Skeletal muscle tissue (tissue), 4 donors: ENCODE results near the gene NR2F1. TPM values are rescaled to one million over a fixed set of nuclear protein-coding genes. Genes with fewer than 3 reads are reported as not detected.
A peak's percentile ranks its signal among the peaks of the same experiment; 100 is the strongest.

Experiments used
- H3K27ac ChIP-seq: one replicate; pipeline ENCODE4 v1.7.0; 2013; ENCODE audit warnings: mild to moderate bottlenecking, low read depth, low read length, inconsistent platforms
- H3K27me3 ChIP-seq, 3 donors: one replicate each; pipeline ENCODE4 v1.7.0; 2013; ENCODE audit warnings: low read length in 3 of 3; ENCODE audit not compliant: control insufficient read depth in 3 of 3, insufficient read depth in 3 of 3
- H3K36me3 ChIP-seq, 3 donors: one replicate each; pipeline ENCODE4 v1.7.0; 2013; ENCODE audit warnings: low read length in 3 of 3; ENCODE audit not compliant: control insufficient read depth in 3 of 3, insufficient read depth in 3 of 3
- H3K4me1 ChIP-seq, 3 donors: one replicate each; pipeline ENCODE4 v1.7.0; 2013; ENCODE audit warnings: low read length in 3 of 3, mild to moderate bottlenecking in 3 of 3; ENCODE audit not compliant: control insufficient read depth in 3 of 3, insufficient read depth in 3 of 3
- H3K4me3 ChIP-seq, 3 donors: one replicate each; pipeline ENCODE4 v1.7.0; 2013; ENCODE audit warnings: low read length in 3 of 3
- H3K9ac ChIP-seq, 3 donors: one replicate each; pipeline ENCODE4 v1.7.0; 2013; ENCODE audit warnings: low read length in 3 of 3, mild to moderate bottlenecking in 3 of 3, moderate library complexity in 2 of 3, low read depth in 1 of 3
- H3K9me3 ChIP-seq, 3 donors: one replicate each; pipeline ENCODE4 v1.7.0; 2013; ENCODE audit warnings: low read length in 3 of 3; ENCODE audit not compliant: control insufficient read depth in 3 of 3
- total RNA-seq: library from RNA; depleted of rRNA; stranded (reverse); fragments of >200 nt; gene quantifications from one replicate; pipeline ENCODE4 v1.2.3, GENCODE V29; 2014
- donor health status: Osteomylitis.

Gene NR2F1
- total RNA-seq, 1 donor from 2014 or later: 4.2 TPM

- H3K36me3 ChIP-seq: no peaks in the 10 kb centered on the region
- peak overlapping the region; percentile 68 to 81 (median 69) for H3K4me3 ChIP-seq
- H3K27me3 ChIP-seq: peaks cover 23 to 66% (median 51%) of the 10 kb centered on the region in 3 donors
- H3K9me3 ChIP-seq: peaks cover 0 to 2% (median 0%) of the 10 kb centered on the region in 3 donors
- H3K9ac ChIP-seq: peak overlapping the region in 2 of 3 donors; percentile 57
- no peak overlapping the region for H3K27ac ChIP-seq
- H3K4me1 ChIP-seq: peaks cover 15 to 19% (median 15%) of the 10 kb centered on the region in 3 donors
Measured at GRCh38 chr5:93585041-93585766, 2.2 kb downstream of the NR2F1 start.

GRCh38 chr5:93585767-93586385 is 2.9 kb downstream of the NR2F1 start:
- Histone ChIP-seq H3K9ac (no peak overlapping the region), H3K27ac (no peak overlapping the region), H3K4me3 (peak overlapping the region in 2 of 3 donors; percentile 33 to 69), H3K27me3 (peaks cover 23 to 60% (median 44%) of the 10 kb centered on the region in 3 donors), H3K36me3 (no peaks in the 10 kb centered on the region), H3K9me3 (peaks cover 0 to 2% (median 0%) of the 10 kb centered on the region in 3 donors), H3K4me1 (peaks cover 9 to 13% (median 9%) of the 10 kb centered on the region in 3 donors)

- H3K4me1 ChIP-seq: peaks cover 3 to 13% (median 4%) of the 10 kb centered on the region in 3 donors
- H3K27ac ChIP-seq: no peak overlapping the region
- H3K4me3 ChIP-seq: no peak overlapping the region
- no peaks in the 10 kb centered on the region for H3K36me3 ChIP-seq
- no peak overlapping the region for H3K9ac ChIP-seq
- peaks cover 0 to 2% (median 0%) of the 10 kb centered on the region in 3 donors for H3K9me3 ChIP-seq
- H3K27me3 ChIP-seq: peaks cover 23 to 61% (median 41%) of the 10 kb centered on the region in 3 donors
Measured at GRCh38 chr5:93586736-93587596, 3.9 kb downstream of the NR2F1 start.

DNA sequence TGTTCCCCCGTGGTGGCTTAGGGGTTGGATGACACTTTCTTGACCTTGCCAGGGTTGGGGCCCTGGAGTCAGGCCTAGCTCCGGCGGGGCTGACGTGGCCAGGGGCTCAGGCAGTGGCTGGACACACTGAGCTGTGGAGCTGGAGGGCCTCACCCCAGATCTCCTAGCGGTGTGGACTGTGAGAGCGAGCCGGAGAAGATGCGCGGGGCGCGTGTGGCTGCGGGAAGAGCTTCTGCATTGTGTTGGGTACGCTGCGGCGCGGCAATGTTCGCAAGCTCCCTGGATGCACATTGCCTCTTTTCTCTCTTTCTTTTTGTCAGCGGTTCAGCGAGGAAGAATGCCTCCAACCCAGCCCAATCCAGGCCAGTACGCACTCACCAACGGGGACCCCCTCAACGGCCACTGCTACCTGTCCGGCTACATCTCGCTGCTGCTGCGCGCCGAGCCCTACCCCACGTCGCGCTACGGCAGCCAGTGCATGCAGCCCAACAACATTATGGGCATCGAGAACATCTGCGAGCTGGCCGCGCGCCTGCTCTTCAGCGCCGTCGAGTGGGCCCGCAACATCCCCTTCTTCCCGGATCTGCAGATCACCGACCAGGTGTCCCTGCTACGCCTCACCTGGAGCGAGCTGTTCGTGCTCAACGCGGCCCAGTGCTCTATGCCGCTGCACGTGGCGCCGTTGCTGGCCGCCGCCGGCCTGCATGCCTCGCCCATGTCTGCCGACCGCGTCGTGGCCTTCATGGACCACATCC is 4.8 kb downstream of the NR2F1 start:
- peaks cover 3 to 10% (median 4%) of the 10 kb centered on the region in 3 donors for H3K4me1 ChIP-seq
- no peak overlapping the region for H3K27ac ChIP-seq
- peaks cover 0 to 2% (median 0%) of the 10 kb centered on the region in 3 donors for H3K9me3 ChIP-seq
- H3K4me3 ChIP-seq: no peak overlapping the region
- H3K36me3 ChIP-seq: no peaks in the 10 kb centered on the region
- H3K9ac ChIP-seq: no peak overlapping the region
- peaks cover 20 to 56% (median 36%) of the 10 kb centered on the region in 3 donors for H3K27me3 ChIP-seq

- Histone ChIP-seq H3K4me1 (peaks cover 2 to 4% (median 3%) of the 10 kb centered on the region in 3 donors), H3K27ac (no peak overlapping the region), H3K36me3 (no peaks in the 10 kb centered on the region), H3K9ac (no peak overlapping the region), H3K27me3 (peaks cover 22 to 53% (median 31%) of the 10 kb centered on the region in 3 donors), H3K9me3 (peaks cover 0 to 2% (median 0%) of the 10 kb centered on the region in 3 donors), H3K4me3 (no peak overlapping the region)
Measured at GRCh38 chr5:93588352-93589151, 5.5 kb downstream of the NR2F1 start.

GRCh38 chr5:93589152-93589828 is 6.3 kb downstream of the NR2F1 start:
- Histone ChIP-seq H3K9me3 (peaks cover 0 to 2% (median 0%) of the 10 kb centered on the region in 3 donors), H3K4me1 (peaks cover 0 to 4% (median 3%) of the 10 kb centered on the region in 3 donors), H3K4me3 (no peak overlapping the region), H3K9ac (no peak overlapping the region), H3K27ac (no peak overlapping the region), H3K27me3 (peaks cover 25 to 53% (median 32%) of the 10 kb centered on the region in 3 donors), H3K36me3 (no peaks in the 10 kb centered on the region)

DNA sequence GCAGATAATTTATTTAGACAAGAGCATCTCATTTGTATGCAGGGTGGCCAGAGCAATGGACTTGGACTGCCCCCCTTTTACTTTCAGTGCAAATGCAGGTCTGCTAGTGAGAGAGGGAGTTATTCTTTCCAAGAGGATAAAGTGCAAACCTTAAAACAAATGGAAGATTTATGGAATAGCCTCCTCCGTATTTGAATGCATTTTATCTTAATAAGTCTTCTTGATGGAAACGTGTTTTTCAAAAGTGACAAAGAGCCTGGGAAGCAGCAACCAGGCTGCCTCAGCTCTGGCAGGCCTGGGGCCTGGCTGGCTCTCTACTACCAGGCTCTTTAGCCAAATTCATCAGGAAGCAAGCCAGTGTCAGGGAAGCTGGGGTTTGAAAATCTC is 6.8 kb downstream of the NR2F1 start:
- H3K4me1 ChIP-seq: peaks cover 0 to 4% (median 3%) of the 10 kb centered on the region in 3 donors
- H3K27ac ChIP-seq: no peak overlapping the region
- no peak overlapping the region for H3K4me3 ChIP-seq
- peaks cover 25 to 56% (median 35%) of the 10 kb centered on the region in 3 donors for H3K27me3 ChIP-seq
- no peaks in the 10 kb centered on the region for H3K36me3 ChIP-seq
- H3K9ac ChIP-seq: no peak overlapping the region
- peaks cover 0 to 2% (median 0%) of the 10 kb centered on the region in 3 donors for H3K9me3 ChIP-seq

GRCh38 chr5:93590493-93590892 is 7.5 kb downstream of the NR2F1 start:
- no peaks in the 10 kb centered on the region for H3K36me3 ChIP-seq
- peaks cover 21 to 58% (median 38%) of the 10 kb centered on the region in 3 donors for H3K27me3 ChIP-seq
- H3K4me1 ChIP-seq: peaks cover 0 to 2% (median 0%) of the 10 kb centered on the region in 3 donors

More at GRCh38 chr5:93590493-93590892, 7.5 kb downstream of the NR2F1 start:
- Histone ChIP-seq H3K27ac (no peak overlapping the region), H3K9me3 (peaks cover 0 to 2% (median 0%) of the 10 kb centered on the region in 3 donors), H3K9ac (no peak overlapping the region), H3K4me3 (no peak overlapping the region)
